Tibial nerve (tissue), 3 donors: ENCODE results near the gene HSPG2.

Experiments
- EP300 ChIP-seq, 2 donors: sonication (generic); formaldehyde crosslinking; IDR thresholded peaks; one replicate each; pipeline ENCODE4 v1.6.1; 2017; ENCODE audit warnings: antibody characterized with exemption in 2 of 2, mild to moderate bottlenecking in 1 of 2
- POLR2A ChIP-seq, 2 donors: fragments of 450-650 bp; IDR thresholded peaks; one replicate each; pipeline ENCODE4 v1.6.1; 2017; ENCODE audit warnings: antibody characterized with exemption in 2 of 2, mild to moderate bottlenecking in 2 of 2, moderate library complexity in 2 of 2

GRCh38 chr1:21942464-21942863 is 5.4 kb upstream of the HSPG2 start:
- TF ChIP-seq POLR2A (IDR thresholded peaks at IDR 0.05), result no peak
- no peak for TF ChIP-seq EP300 (IDR thresholded peaks at IDR 0.05)
